ENCODE data around the gene MCTP1.
A peak's percentile ranks its signal among the peaks of the same experiment; 100 is the strongest.

MCTP1 gene

GRCh38 chr5:95284572-95285408 lies at the start of gene MCTP1:
Gene MCTP1, minus strand, starts transcription at chr5:95285094.
- peak; percentile 48 for DNase-seq

GRCh38 chr5:95332158-95332557 lies 47.3 kb upstream of the MCTP1 start:
- no peak for DNase-seq

- no peak for DNase-seq
Measured at GRCh38 chr5:95331358-95331757, 46.5 kb upstream of the MCTP1 start.

DNA sequence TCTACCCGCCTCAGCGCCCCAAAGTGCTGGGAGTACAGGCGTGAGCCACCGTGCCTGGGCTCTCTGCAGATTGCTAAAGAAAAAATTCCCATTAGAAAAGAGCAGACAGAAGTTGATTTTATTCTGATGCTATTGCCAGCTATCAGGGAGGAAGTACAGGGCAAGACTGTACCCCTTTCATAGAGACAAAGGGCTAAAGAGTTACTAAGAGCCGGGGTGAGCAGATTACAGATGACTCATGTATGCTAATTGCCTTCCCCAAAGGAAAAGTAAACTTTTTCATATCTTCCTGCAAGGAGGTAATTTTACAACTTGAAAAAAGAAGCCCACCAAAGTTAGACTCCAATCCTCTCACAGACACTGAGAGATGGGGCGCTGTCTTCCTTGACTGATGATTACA lies 42.3 kb upstream of the MCTP1 start:
- no peak for DNase-seq

DNA sequence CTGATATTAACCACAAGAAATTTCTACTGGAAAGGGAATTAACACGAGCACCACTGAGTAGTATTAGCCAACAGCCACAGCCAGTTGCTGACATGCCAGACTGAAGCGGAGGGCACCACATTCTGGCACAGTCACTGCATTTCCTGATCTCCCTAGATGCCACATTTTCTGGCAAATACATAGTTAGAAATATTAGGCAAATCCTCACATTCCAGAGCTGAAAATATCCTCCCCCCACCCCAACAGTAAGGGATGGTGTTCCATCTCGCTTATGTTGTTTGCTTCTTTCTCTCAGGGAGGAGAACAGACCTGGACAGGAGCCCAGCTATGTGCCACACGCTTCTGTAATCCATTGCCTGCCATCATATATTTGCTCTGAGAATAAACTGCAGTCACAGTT lies 32.8 kb upstream of the MCTP1 start:
- no peak for DNase-seq

DNA sequence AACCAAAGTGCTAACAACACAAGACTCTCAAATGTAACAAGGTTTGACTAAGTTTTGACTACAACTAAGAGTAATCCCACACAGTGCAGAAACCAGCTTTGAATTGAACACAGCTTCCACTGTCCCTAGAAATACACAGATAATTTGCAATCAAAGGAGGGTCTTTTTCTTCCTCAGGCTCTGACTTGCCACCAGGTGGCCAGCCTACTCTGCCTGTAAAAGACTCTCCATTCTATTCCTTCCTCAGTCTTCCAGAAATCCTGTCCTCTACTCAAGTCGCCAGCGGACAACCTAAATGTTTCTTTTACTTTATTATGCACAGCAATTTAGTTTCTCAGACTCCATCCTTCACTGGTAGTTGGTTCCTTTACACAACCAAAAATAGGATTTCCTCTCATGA lies 32.2 kb upstream of the MCTP1 start:
- no peak for DNase-seq

- DNase-seq = no peak
Measured at GRCh38 chr5:95304711-95305110, 19.8 kb upstream of the MCTP1 start.

DNA sequence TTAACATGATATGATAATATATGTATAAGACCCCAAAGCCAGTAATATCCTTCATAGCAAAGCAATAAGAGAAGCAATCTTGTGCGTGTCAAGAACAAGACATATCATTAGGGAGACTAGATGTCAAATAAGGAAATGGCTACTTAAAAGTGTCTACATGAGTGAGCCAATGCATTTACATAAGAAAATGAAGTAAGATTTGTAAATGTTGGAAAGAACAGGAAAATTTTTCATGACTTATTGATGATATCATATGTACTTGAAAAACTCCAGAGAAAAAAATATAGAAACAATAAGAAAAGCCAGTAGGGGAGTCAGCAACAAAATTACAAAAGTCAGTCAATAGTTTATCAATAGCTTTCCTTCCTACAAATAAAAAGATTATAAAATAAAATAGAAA lies 13.8 kb upstream of the MCTP1 start:
- DNase-seq = no peak

DNA sequence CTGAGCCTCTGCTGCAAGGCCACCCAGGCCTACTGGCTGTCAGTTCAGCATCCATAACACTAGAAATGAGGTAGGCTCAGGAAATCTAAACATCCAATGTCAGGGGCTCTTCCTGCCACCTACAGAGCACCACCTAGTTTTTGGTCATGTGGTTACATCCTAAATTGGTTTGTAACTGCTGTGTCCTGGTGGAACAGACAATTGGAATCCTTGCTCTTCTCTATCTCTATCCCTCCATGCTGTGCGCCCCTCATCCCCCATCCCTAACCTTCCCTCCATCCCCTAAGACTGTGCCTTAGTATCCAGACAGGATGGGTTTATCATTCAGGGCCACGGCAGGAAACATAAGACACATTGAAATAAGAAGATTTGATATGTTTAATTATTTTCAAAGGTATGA lies 11.4 kb upstream of the MCTP1 start:
- no peak for DNase-seq

DNA sequence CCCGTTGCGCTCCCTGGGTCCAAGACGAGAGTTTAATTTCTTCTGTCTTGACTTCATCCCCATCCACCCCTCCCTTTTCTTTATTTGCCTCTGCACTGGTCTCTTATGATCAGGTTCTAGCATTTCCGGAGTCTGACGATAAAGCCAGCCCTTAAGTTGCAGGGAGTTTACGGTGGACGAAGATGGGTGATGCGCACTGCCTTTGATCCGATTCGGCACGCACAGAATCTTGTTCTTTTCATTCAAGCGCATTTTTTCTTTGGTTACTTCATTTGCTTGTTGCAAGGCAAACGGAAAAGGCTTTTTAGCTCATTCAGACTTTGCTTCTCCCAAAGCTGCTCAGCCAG lies 488 bp upstream of the MCTP1 start:
- no peak for DNase-seq

- peak; percentile 35 for DNase-seq
Measured at GRCh38 chr5:95283761-95284571, 928 bp downstream of the MCTP1 start.

GRCh38 chr5:95283022-95283615 lies 1.8 kb downstream of the MCTP1 start:
- no peak for DNase-seq

- DNase-seq = no peak
Measured at GRCh38 chr5:95281226-95281625, 3.7 kb downstream of the MCTP1 start.

DNA sequence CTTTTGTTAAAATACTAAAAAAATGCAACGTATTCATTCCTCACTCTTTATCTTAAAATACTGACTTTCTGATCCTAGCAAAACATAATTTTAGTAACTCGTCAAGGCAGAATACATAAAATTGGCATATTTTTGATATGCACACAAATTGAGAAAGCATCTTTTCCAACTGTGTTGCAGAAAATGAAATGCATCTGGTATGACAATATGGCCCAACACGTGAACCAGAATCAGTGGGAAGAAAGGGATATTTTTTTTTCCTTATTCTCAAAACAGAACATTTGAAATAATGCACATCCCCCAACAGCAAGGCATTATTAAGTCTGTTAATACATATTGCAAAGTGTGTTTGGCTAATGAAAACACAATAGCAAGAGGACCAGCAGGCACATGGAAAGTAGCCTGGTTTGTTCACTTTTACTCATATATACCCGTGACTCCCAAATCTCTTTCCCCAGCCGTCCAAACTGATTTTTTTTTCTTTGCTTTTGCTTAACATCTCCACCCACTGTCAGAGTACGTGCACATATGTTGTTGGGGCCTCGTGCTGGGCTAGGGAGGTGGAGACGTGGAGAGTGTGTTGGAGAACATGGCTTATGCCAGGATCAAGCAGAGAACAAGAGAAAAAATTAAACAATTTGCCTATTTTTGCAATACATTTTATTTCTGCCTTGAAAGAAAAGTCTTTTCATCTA lies 4.3 kb downstream of the MCTP1 start:
- no peak for DNase-seq

- DNase-seq = no peak
Measured at GRCh38 chr5:95274011-95274410, 10.9 kb downstream of the MCTP1 start.

DNA sequence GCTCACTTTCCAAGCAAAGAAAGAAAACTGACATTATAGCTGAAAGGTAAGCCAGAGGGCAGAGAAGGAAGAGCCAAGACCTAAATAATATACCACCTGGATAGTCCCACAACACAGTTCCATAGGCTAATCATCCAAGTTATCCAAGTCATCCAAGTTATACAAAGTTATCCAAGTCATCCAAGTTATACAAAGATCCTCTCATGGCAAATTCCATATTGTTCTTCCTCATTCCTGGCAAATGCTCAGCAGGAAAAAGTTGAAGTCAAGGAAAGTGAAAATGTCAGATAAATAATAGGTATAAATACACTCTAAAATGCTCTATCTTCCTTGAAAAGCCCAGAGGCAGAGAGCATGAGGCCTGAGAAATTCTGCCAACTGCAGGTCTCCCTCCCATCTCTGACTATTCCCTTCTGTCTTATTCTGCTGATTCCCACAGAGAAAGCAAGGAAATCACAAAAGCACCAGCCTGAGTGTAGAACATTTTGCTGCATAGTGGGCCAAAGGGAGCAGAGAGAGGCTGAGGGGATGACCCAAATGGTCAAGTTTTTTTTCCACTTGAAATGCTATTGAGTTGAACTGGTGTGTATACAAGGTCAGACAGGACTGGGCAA lies 12.5 kb downstream of the MCTP1 start:
- DNase-seq = no peak

DNA sequence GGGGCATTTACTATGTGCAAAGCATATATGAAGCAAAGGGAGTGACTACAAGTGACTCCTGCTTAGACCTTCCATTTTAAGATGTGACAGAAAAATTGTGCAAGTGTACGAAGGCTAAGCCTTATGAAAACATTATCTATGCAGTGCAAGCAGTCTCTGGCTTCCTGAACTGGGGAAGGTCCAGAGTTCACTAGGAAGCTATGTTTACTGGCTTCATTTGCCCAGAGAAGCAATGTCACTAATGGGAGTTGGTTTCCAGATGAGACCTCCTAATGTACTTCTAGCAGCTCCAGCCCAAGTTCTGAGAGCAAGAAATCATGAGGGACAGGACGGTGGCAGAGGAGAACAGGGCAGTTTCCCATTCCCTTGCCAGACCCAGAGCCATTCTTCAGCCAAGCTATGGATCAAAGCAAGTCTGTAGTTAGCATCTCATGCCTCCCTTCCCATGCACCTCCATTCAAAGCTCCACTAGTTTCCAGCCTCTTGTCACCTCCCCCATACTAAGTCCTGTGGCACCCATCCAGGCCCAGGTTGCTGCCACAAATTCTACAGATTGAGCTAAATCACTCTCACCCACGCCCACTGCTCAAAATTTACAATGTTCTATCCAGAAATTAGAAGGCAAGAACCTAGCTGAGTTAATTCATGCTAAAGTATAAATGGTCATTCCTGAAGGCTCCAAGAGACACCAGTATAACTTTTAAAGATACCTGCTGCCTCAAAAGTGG lies 21.8 kb downstream of the MCTP1 start:
- DNase-seq = no peak

GRCh38 chr5:95261437-95262175 lies 23.3 kb downstream of the MCTP1 start:
- DNase-seq = peak; percentile 3

DNA sequence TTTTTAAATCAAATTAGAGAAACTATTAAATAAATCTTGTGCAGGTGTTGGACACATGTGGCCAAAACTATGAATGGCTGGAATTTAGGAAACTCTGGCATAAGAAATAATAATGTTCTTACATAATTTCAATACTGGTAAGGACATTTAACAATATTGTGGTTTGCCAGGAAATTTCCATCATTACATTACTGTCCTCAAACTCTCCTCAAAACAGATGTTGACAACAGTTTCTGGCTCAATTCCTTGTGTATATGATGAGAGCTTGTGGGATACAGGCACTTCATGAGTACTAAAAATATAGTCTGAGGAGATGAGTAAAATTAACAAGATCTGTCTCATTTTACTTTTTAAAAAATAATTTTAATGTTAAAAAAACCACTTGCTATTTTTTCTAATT lies 27.9 kb downstream of the MCTP1 start:
- no peak for DNase-seq

DNA sequence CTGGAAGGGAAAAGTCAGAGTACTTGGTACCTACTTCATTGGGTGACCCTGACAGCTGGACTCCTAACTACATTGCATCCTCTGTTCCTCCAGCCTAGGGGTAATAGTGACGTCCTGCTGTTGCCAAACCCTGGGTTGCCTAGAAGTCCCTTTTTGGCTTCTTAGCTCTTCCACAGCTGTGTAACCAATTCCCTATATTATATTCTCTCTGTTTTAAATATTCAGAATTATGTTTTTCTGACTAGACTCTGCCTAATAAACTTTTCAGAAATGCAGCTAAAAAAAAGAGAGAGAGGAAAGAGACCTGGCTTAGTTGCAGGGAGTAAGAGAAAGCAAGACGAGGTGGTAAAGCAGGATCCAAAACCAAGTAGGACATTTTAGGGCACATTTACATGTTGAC lies 28.4 kb downstream of the MCTP1 start:
- DNase-seq = no peak

GRCh38 chr5:95252801-95253200 lies 32.1 kb downstream of the MCTP1 start:
- DNase-seq = no peak
